GM12801 (cell line): ENCODE data around the gene DUSP23.

Experiments used
- CTCF ChIP-seq: IDR thresholded peaks from one replicate; pipeline ENCODE4 v1.5.1; 2011; ENCODE audit warnings: control low read depth; ENCODE audit not compliant: insufficient read length; ENCODE audit errors: extremely low read depth

DUSP23 gene

GRCh38 chr1:159821171-159821867, 40.6 kb downstream of the DUSP23 start:
- no peak for TF ChIP-seq CTCF

- no peak for TF ChIP-seq CTCF
These were observed 42.6 kb downstream of the DUSP23 start for GRCh38 chr1:159823406-159823805.

GRCh38 chr1:159825564-159825963, 44.8 kb downstream of the DUSP23 start:
- TF ChIP-seq CTCF = no peak

- no peak for TF ChIP-seq CTCF
These were observed 45.8 kb downstream of the DUSP23 start, which contains the start of gene SLAMF8 for GRCh38 chr1:159826441-159827101. Gene SLAMF8, plus strand, starts transcription at chr1:159826873. Its CDS starts 26 bp downstream, at chr1:159826899.

- no peak for TF ChIP-seq CTCF
These were observed 46.3 kb downstream of the DUSP23 start for GRCh38 chr1:159827102-159827490.

GRCh38 chr1:159827549-159827948, 46.8 kb downstream of the DUSP23 start:
- no peak for TF ChIP-seq CTCF

GRCh38 chr1:159828176-159828575, 47.4 kb downstream of the DUSP23 start:
- no peak for TF ChIP-seq CTCF
